BE2C (cell line): ENCODE results near the gene TM9SF1.

Experiments used
- DNase-seq: peaks from one replicate; pipeline ENCODE4 v3.0.0-alpha.2; 2020
- H3K27me3 ChIP-seq: fragments of 250-450 bp; sonication (Bioruptor Pico); 2 replicates; pipeline ENCODE4 v1.5.1; 2020; ENCODE audit warnings: mild to moderate bottlenecking
- H3K36me3 ChIP-seq: fragments of 250-450 bp; sonication (Bioruptor Pico); 2 replicates; pipeline ENCODE4 v1.5.1; 2020; ENCODE audit warnings: mild to moderate bottlenecking
- H3K4me1 ChIP-seq: fragments of 250-450 bp; sonication (Bioruptor Pico); 2 replicates; pipeline ENCODE4 v1.5.1; 2020
- H3K4me3 ChIP-seq: 2 replicates; pipeline ENCODE4 v1.5.1; 2011; ENCODE audit warnings: low read depth, low read length
- H3K9me3 ChIP-seq: fragments of 250-450 bp; sonication (Bioruptor Pico); 2 replicates; pipeline ENCODE4 v1.5.1; 2020
- TF ChIP-seq, protein P1 (sequence below): IDR thresholded peaks from 2 replicates; pipeline ENCODE4 v1.5.1; 2012; ENCODE audit warnings: mild to moderate bottlenecking, low read depth, low read length

Gene TM9SF1

GRCh38 chr14:24179961-24180796 lies 15.1 kb downstream of the TM9SF1 start:
- no peak for DNase-seq
- Histone ChIP-seq H3K27me3 (no peaks in the 10 kb centered on the region), H3K4me1 (no peaks in the 10 kb centered on the region), H3K9me3 (no peaks in the 10 kb centered on the region), H3K4me3 (no peak overlapping the region), H3K36me3 (peaks cover 72% of the 10 kb centered on the region)
- TF ChIP-seq, protein P1, sequence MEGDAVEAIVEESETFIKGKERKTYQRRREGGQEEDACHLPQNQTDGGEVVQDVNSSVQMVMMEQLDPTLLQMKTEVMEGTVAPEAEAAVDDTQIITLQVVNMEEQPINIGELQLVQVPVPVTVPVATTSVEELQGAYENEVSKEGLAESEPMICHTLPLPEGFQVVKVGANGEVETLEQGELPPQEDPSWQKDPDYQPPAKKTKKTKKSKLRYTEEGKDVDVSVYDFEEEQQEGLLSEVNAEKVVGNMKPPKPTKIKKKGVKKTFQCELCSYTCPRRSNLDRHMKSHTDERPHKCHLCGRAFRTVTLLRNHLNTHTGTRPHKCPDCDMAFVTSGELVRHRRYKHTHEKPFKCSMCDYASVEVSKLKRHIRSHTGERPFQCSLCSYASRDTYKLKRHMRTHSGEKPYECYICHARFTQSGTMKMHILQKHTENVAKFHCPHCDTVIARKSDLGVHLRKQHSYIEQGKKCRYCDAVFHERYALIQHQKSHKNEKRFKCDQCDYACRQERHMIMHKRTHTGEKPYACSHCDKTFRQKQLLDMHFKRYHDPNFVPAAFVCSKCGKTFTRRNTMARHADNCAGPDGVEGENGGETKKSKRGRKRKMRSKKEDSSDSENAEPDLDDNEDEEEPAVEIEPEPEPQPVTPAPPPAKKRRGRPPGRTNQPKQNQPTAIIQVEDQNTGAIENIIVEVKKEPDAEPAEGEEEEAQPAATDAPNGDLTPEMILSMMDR = no peak

GRCh38 chr14:24179294-24179960 lies 15.8 kb downstream of the TM9SF1 start:
- peaks cover 64% of the 10 kb centered on the region for H3K36me3 ChIP-seq
- H3K9me3 ChIP-seq = no peaks in the 10 kb centered on the region
- TF ChIP-seq, protein P1 = no peak
- no peaks in the 10 kb centered on the region for H3K27me3 ChIP-seq
- H3K4me1 ChIP-seq = no peaks in the 10 kb centered on the region
- no peak for DNase-seq
- H3K4me3 ChIP-seq = no peak overlapping the region

DNA sequence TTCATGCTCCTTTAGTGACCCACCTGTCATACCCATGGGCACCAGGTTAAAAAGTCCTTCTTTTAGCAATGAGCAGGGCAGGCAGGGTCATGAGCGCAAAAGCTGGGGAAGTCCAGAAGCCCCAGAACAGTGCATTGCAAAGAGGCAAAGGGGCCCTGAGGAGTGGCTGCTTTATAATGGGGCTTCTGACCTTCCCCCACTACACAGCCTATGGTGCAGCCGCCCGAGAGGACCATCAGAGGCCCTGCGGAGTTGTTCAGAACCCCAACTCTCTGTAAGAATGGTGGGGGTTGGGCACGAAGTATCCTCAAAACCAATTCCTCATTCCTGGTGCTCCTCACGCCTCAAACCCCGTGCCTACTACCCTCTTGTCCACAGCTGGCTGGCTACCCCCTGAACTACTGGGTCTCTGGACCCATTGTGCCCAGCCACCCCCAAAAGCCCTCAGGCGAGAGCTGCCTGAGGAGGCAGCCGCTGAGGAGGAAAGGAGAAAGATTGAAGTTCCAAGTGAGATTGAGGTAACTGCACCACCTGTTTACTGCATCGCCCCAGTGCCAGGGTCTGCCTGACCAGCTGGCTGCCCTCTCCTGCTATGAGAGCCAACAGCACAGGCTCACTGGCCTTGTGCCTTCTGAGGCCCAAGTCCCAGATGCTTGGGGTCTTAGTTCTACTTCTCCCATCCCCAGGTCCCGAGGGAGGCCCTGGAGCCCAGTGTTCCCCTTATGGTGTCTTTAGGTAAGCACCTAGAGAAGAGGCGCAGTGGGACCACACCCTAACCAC lies 16.7 kb downstream of the TM9SF1 start:
- TF ChIP-seq, protein P1 = no peak
- no peak overlapping the region for H3K4me3 ChIP-seq
- no peaks in the 10 kb centered on the region for H3K4me1 ChIP-seq
- peaks cover 59% of the 10 kb centered on the region for H3K36me3 ChIP-seq
- no peaks in the 10 kb centered on the region for H3K9me3 ChIP-seq
- DNase-seq = no peak
- no peaks in the 10 kb centered on the region for H3K27me3 ChIP-seq

DNA sequence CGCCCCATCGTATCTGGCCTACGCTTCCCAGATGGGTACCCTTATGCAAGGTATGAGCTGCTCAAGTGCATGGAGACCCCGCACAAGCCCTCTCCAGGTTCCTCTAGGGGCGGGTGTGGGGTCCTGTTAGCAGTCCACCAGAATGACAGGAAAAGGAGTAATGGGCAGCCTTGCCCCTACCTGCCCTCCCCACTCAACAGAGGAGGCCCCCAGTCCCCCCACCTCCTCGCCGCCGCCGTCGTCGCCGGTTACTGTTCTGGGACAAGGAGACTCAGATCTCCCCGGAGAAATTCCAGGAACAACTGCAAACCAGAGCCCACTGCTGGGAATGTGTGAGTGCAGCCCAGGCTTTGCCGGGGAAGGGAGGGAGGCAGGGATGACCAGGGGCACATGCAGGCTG lies 17.4 kb downstream of the TM9SF1 start:
- no peak for DNase-seq
- Histone ChIP-seq H3K27me3 (no peaks in the 10 kb centered on the region), H3K36me3 (peaks cover 52% of the 10 kb centered on the region), H3K4me3 (no peak overlapping the region), H3K4me1 (no peaks in the 10 kb centered on the region), H3K9me3 (no peaks in the 10 kb centered on the region)
- TF ChIP-seq, protein P1 = no peak

GRCh38 chr14:24177041-24177825 lies 18.0 kb downstream of the TM9SF1 start:
- DNase-seq = no peak
- H3K4me3 ChIP-seq = no peak overlapping the region
- TF ChIP-seq, protein P1 = no peak
- H3K4me1 ChIP-seq = no peaks in the 10 kb centered on the region
- peaks cover 45% of the 10 kb centered on the region for H3K36me3 ChIP-seq
- H3K9me3 ChIP-seq = no peaks in the 10 kb centered on the region
- no peaks in the 10 kb centered on the region for H3K27me3 ChIP-seq
